Natural killer cell (primary cell): ENCODE data around the gene HMX1. TPM values are rescaled to one million over a fixed set of nuclear protein-coding genes. Genes with fewer than 3 reads are reported as not detected.
A peak's percentile ranks its signal among the peaks of the same experiment; 100 is the strongest.

Experiments
- ATAC-seq, 3 donors: fragments of 150-1000 bp in 2 of 3; fragments of 200-7000 bp in 1 of 3; cut with Tn5 transposase; 1 replicate in 1 of 3; 2 replicates in 2 of 3; pipeline ENCODE4 v1.10.0; 2021; ENCODE audit warnings: mild to moderate bottlenecking in 2 of 3, moderate library complexity in 2 of 3
- DNase-seq, 2 donors: peaks; one replicate each; pipeline versions ENCODE4 v3.0.0 to v3.0.0-alpha.2; 2013 to 2021; ENCODE audit warnings: mixed read lengths in 1 of 2
- H3K27ac ChIP-seq: one replicate; pipeline ENCODE4 v1.5.1; 2013; ENCODE audit warnings: mild to moderate bottlenecking, low read length
- H3K27me3 ChIP-seq: one replicate; pipeline ENCODE4 v1.6.1; 2013; ENCODE audit warnings: low read length; ENCODE audit not compliant: control insufficient read depth, insufficient read depth
- H3K36me3 ChIP-seq: one replicate; pipeline ENCODE4 v1.6.1; 2013; ENCODE audit warnings: low read length; ENCODE audit not compliant: control insufficient read depth, insufficient read depth
- H3K4me1 ChIP-seq: one replicate; pipeline ENCODE4 v1.6.1; 2013; ENCODE audit warnings: low read length; ENCODE audit not compliant: control insufficient read depth, insufficient read depth
- H3K4me3 ChIP-seq: one replicate; pipeline ENCODE4 v1.5.1; 2013; ENCODE audit warnings: low read length
- H3K9me3 ChIP-seq: one replicate; pipeline ENCODE4 v1.6.1; 2013; ENCODE audit warnings: low read length; ENCODE audit not compliant: control insufficient read depth, insufficient read depth
- H3K27ac Mint-ChIP-seq, 2 donors: one replicate each; pipeline ENCODE4 v1.8.0; 2022; ENCODE audit warnings: mild to moderate bottlenecking in 2 of 2, mixed read lengths in 2 of 2, moderate library complexity in 1 of 2
- H3K27me3 Mint-ChIP-seq, 2 donors: one replicate each; pipeline ENCODE4 v1.8.0; 2022; ENCODE audit warnings: low read depth in 2 of 2, mixed read lengths in 2 of 2
- H3K36me3 Mint-ChIP-seq: one replicate; pipeline ENCODE4 v1.8.0; 2022; ENCODE audit warnings: mixed read lengths
- H3K4me1 Mint-ChIP-seq, 2 donors: one replicate each; pipeline ENCODE4 v1.8.0; 2022; ENCODE audit warnings: mixed read lengths in 2 of 2
- H3K4me3 Mint-ChIP-seq: one replicate; pipeline ENCODE4 v1.8.0; 2022; ENCODE audit warnings: mild to moderate bottlenecking, moderate library complexity, mixed read lengths
- H3K9me3 Mint-ChIP-seq, 2 donors: one replicate each; pipeline ENCODE4 v1.8.0; 2022; ENCODE audit warnings: mixed read lengths in 2 of 2
- CTCF ChIP-seq: fragments of 200-600 bp; IDR thresholded peaks from one replicate; pipeline ENCODE4 v1.8.0; 2022; ENCODE audit warnings: antibody characterized with exemption
- WGBS: methylation state at CpG from one replicate; pipeline ENCODE4 v1.1.7; 2013; ENCODE audit warnings: missing lambda C conversion rate; ENCODE audit not compliant: insufficient coverage; 5-methylcytosine and 5-hydroxymethylcytosine counted together
- intact Hi-C: fragments of 100-400 bp; cut with micrococcal nuclease; formaldehyde crosslinking; loops from one replicate; pipeline ENCODE4 v1.14.2; 2022
- total RNA-seq, 4 donors: library from RNA; stranded (reverse); fragments of 120-200 nt in 1 of 4; gene quantifications; one replicate each; pipeline versions ENCODE4 v1.2.3 to v1.2.4, GENCODE V29; 2013 to 2022

The HMX1 gene
- total RNA-seq, 3 donors from 2014 or later (not counting 1 experiment from before 2014, with no cell fraction given) = not detected

- TF ChIP-seq CTCF = no peak
- 89% methylated on average over 2 of the region's 2 CpGs for WGBS
- Histone ChIP-seq H3K4me3 (no peak overlapping the region), H3K9me3 (no peaks in the 10 kb centered on the region), H3K27ac (no peak overlapping the region), H3K27me3 (peaks cover 2% of the 10 kb centered on the region), H3K36me3 (no peaks in the 10 kb centered on the region), H3K4me1 (no peaks in the 10 kb centered on the region)
- no peak for ATAC-seq
- H3K9me3 Mint-ChIP-seq = no peaks in the 10 kb centered on the region
- H3K36me3 Mint-ChIP-seq = no peaks in the 10 kb centered on the region
- H3K4me3 Mint-ChIP-seq = no peak overlapping the region
- intact Hi-C loops = no loop called here
- peaks cover 0 to 10% of the 10 kb centered on the region in 2 donors for H3K27me3 Mint-ChIP-seq
- peaks cover 0 to 6% of the 10 kb centered on the region in 2 donors for H3K4me1 Mint-ChIP-seq
- no peak for DNase-seq
- no peak overlapping the region for H3K27ac Mint-ChIP-seq
Observed at GRCh38 chr4:8916906-8917305, 45.3 kb upstream of the HMX1 start.

GRCh38 chr4:8916351-8916885 lies 44.8 kb upstream of the HMX1 start:
- Mint-ChIP-seq H3K4me1 (peaks cover 0 to 6% of the 10 kb centered on the region in 2 donors), H3K9me3 (no peaks in the 10 kb centered on the region), H3K27me3 (peaks cover 0 to 10% of the 10 kb centered on the region in 2 donors), H3K27ac (no peak overlapping the region), H3K36me3 (no peaks in the 10 kb centered on the region), H3K4me3 (no peak overlapping the region)
- DNase-seq = peak in 1 of 2 donors; percentile 12
- Histone ChIP-seq H3K27me3 (no peaks in the 10 kb centered on the region), H3K4me3 (no peak overlapping the region), H3K4me1 (no peaks in the 10 kb centered on the region), H3K9me3 (no peaks in the 10 kb centered on the region), H3K36me3 (no peaks in the 10 kb centered on the region), H3K27ac (no peak overlapping the region)
- TF ChIP-seq CTCF = no peak
- WGBS = 35% methylated on average over 11 of the region's 11 CpGs
- no peak for ATAC-seq
- intact Hi-C loops = no loop called here

GRCh38 chr4:8915201-8916200 lies 43.9 kb upstream of the HMX1 start:
- no peak for TF ChIP-seq CTCF
- Mint-ChIP-seq H3K27me3 (peaks cover 0 to 10% of the 10 kb centered on the region in 2 donors), H3K36me3 (no peaks in the 10 kb centered on the region), H3K9me3 (no peaks in the 10 kb centered on the region), H3K27ac (no peak overlapping the region), H3K4me1 (peaks cover 0 to 6% of the 10 kb centered on the region in 2 donors), H3K4me3 (no peak overlapping the region)
- 73% methylated on average over 27 of the region's 27 CpGs for WGBS
- no peaks in the 10 kb centered on the region for H3K4me1 ChIP-seq
- no peak for ATAC-seq
- H3K27ac ChIP-seq = no peak overlapping the region
- peak in 1 of 2 donors; percentile 10 for DNase-seq
- no peak overlapping the region for H3K4me3 ChIP-seq
- H3K36me3 ChIP-seq = no peaks in the 10 kb centered on the region
- H3K27me3 ChIP-seq = no peaks in the 10 kb centered on the region
- intact Hi-C loops = no loop called here
- no peaks in the 10 kb centered on the region for H3K9me3 ChIP-seq
